ENCODE data around the gene PLCL1. TPM values are rescaled to one million over a fixed set of nuclear protein-coding genes. Genes with fewer than 3 reads are reported as not detected.

Gene PLCL1
- total RNA-seq, 2 donors from 2014 or later, result 2.0 to 2.9 TPM

- Histone ChIP-seq H3K27ac (no peak overlapping the region), H3K36me3 (replicated peaks in 1 of 2; ENCODE audit: insufficient read depth in 1 of 2, low read depth in 2 of 2) (no peaks in the 10 kb centered on the region), H3K27me3 (no peaks in the 10 kb centered on the region), H3K9me3 (no peaks in the 10 kb centered on the region), H3K4me1 (no peaks in the 10 kb centered on the region), H3K4me3 (no peak overlapping the region)
- DNase-seq (no peak), ATAC-seq (no peak)
- TF ChIP-seq POLR2A (IDR thresholded peaks at IDR 0.05) (no peak), CTCF (IDR thresholded peaks at IDR 0.05) (no peak)
- intact Hi-C loops (cut with DNase I), result no loop called here
- WGBS, 2 donors, result 21 to 39% methylated on average over 1 of the region's 1 CpG
These were observed 199.8 kb downstream of the PLCL1 start for GRCh38 chr2:198004173-198004572.

GRCh38 chr2:198004921-198005829 is 200.8 kb downstream of the PLCL1 start:
- H3K9me3 ChIP-seq, result no peaks in the 10 kb centered on the region
- H3K27ac ChIP-seq, result no peak overlapping the region
- TF ChIP-seq CTCF (IDR thresholded peaks at IDR 0.05), result no peak
- no peak for TF ChIP-seq POLR2A (IDR thresholded peaks at IDR 0.05)
- H3K27me3 ChIP-seq, result no peaks in the 10 kb centered on the region
- H3K36me3 ChIP-seq (replicated peaks in 1 of 2; ENCODE audit: insufficient read depth in 1 of 2, low read depth in 2 of 2), result no peaks in the 10 kb centered on the region
- 73 to 75% methylated on average over 12 of the region's 12 CpGs for WGBS, 2 donors
- H3K4me3 ChIP-seq, result no peak overlapping the region
- DNase-seq (no peak), ATAC-seq (no peak)
- intact Hi-C loops (cut with DNase I), result no loop called here
- H3K4me1 ChIP-seq, result no peaks in the 10 kb centered on the region

- no peak for TF ChIP-seq POLR2A (IDR thresholded peaks at IDR 0.05)
- TF ChIP-seq CTCF (IDR thresholded peaks at IDR 0.05), result no peak
- intact Hi-C loops (cut with DNase I), result no loop called here
- Histone ChIP-seq H3K9me3 (peaks cover 0 to 2% (median 0%) of the 10 kb centered on the region in 3 donors), H3K4me1 (no peaks in the 10 kb centered on the region), H3K27ac (no peak overlapping the region), H3K4me3 (no peak overlapping the region), H3K27me3 (no peaks in the 10 kb centered on the region), H3K36me3 (replicated peaks in 1 of 2; ENCODE audit: insufficient read depth in 1 of 2, low read depth in 2 of 2) (no peaks in the 10 kb centered on the region)
- no peak for ATAC-seq
- DNase-seq, result no peak
- 86 to 100% methylated on average over 1 of the region's 1 CpG for WGBS, 2 donors
These were observed 202.3 kb downstream of the PLCL1 start for GRCh38 chr2:198006733-198007132.

GRCh38 chr2:198008230-198008629 is 203.8 kb downstream of the PLCL1 start:
- Histone ChIP-seq H3K36me3 (replicated peaks in 1 of 2; ENCODE audit: insufficient read depth in 1 of 2, low read depth in 2 of 2) (no peaks in the 10 kb centered on the region), H3K9me3 (peaks cover 0 to 7% (median 0%) of the 10 kb centered on the region in 3 donors), H3K4me3 (no peak overlapping the region), H3K27ac (no peak overlapping the region), H3K27me3 (no peaks in the 10 kb centered on the region), H3K4me1 (no peaks in the 10 kb centered on the region)
- 70 to 87% methylated on average over 3 of the region's 3 CpGs for WGBS, 2 donors
- intact Hi-C loops (cut with DNase I), result no loop called here
- no peak for TF ChIP-seq CTCF (IDR thresholded peaks at IDR 0.05)
- TF ChIP-seq POLR2A (IDR thresholded peaks at IDR 0.05), result no peak
- ATAC-seq (no peak), DNase-seq (no peak)

- DNase-seq (no peak), ATAC-seq (no peak)
- no peak overlapping the region for H3K27ac ChIP-seq
- TF ChIP-seq POLR2A (IDR thresholded peaks at IDR 0.05) (no peak), CTCF (IDR thresholded peaks at IDR 0.05) (no peak)
- no peak overlapping the region for H3K4me3 ChIP-seq
- H3K9me3 ChIP-seq, result peaks cover 0 to 7% (median 0%) of the 10 kb centered on the region in 3 donors
- H3K27me3 ChIP-seq, result no peaks in the 10 kb centered on the region
- no peaks in the 10 kb centered on the region for H3K36me3 ChIP-seq (replicated peaks in 1 of 2; ENCODE audit: insufficient read depth in 1 of 2, low read depth in 2 of 2)
- intact Hi-C loops (cut with DNase I), result no loop called here
- H3K4me1 ChIP-seq, result no peaks in the 10 kb centered on the region
These were observed 207.6 kb downstream of the PLCL1 start for GRCh38 chr2:198012025-198012424.
